Epidermal melanocyte (primary cell): Measurements from ENCODE around the gene ABR.

Experiments used
- DNase-seq: peaks from one replicate; pipeline ENCODE4 v3.0.0; 2011; ENCODE audit warnings: low spot score; ENCODE audit not compliant: insufficient read length

ABR gene

DNA sequence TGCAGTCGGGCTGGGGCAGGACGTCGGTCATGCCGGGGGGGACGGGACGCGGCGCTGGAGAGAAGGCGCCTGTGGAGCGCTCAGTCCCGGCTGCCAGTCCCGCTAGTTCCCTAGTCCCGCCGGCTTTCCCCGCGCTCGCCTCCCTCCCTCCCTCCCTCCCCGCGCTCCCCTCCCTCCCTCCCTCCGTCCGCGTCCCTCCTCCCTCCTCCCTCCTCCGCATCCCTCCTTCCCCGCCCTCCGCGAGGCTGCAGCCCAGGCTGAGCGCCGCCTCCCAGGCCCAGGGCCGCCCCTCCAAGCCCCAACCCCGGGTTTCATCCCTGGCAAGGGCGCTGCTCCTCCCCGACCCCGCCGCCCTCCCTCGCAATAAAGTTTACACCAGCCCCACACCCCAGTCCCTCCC, 148.1 kb downstream of the ABR start:
- DNase-seq, result no peak

DNA sequence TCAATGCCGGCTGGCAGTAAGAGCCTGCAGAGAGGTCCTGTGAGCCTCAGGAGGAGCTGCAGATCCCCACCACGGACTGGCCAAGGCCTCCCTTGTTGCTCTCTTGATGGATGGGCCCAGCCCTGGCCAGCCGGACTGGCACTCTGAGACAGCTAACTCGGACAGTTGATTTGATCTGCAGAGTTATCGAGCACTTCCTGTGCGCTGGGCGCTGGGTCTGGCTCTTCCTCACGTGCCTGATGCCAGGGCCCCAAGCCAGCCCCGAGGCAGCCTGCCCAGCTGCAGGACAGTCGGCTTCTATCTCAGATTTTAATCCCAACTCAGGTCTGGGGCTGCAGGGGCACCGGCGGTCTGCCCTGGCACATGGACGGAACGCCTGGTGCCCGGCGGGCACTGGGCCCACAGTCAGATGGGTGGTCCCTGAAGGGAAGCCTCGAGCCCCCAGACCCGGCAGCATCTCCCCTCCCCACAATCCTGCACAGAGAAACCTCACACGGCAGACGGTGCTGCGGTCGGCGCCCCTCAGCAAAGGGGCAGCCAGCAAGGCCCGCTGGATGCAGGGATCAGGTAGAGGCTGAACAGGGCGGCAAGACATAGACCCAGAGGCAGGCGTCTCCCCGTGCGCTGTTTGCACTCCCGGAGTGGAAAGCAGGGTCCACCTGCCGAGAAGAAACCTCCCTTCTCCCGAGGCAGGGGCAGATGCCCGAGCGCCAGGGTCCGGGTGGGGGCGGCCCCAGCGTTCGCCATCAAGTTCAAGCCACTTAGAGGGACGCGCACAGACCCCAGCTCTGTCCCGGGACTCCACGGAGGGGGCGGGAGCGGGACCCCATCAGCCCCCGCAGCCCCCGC, 148.9 kb downstream of the ABR start:
- no peak for DNase-seq

DNA sequence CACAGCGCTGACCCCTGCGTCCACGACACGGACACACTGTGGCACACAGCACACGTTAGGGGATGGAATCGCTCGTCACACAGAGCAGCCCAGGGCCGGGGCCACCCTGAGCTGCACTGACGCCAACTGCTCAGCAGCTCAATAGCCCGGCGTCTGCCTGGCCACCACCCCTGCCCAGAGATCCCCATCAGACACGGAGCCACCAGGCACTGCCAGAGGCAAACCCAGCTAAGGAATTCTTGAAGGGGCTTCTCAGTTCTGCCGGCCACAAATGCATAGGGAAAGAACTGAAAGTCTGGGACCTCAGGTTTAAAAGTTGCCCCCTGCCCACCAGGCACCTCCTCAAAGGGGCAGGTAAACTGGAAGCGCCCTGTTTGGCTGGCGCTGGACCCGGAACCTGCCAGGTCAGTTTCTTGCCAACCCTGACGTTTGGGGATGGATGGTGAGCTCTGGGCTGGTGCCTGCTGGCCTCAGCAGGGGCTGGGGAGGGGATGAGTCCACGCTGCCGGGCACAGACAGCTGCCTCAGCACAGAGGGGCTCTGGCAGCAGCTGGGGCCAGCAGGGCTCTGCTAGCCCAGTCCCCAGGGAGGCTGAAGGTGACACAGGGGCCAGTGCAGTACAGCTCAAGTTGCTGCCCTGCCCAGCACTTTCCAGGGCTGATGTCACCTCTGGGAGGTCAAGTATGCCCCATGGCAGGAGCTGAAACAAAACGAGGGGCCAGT, 149.7 kb downstream of the ABR start:
- DNase-seq, result no peak

- no peak for DNase-seq
Observed at GRCh38 chr17:1029196-1029921, 150.4 kb downstream of the ABR start.

- no peak for DNase-seq
Observed at GRCh38 chr17:1027044-1027443, 152.7 kb downstream of the ABR start.

- DNase-seq, result no peak
Observed at GRCh38 chr17:1026599-1026975, 153.2 kb downstream of the ABR start.

DNA sequence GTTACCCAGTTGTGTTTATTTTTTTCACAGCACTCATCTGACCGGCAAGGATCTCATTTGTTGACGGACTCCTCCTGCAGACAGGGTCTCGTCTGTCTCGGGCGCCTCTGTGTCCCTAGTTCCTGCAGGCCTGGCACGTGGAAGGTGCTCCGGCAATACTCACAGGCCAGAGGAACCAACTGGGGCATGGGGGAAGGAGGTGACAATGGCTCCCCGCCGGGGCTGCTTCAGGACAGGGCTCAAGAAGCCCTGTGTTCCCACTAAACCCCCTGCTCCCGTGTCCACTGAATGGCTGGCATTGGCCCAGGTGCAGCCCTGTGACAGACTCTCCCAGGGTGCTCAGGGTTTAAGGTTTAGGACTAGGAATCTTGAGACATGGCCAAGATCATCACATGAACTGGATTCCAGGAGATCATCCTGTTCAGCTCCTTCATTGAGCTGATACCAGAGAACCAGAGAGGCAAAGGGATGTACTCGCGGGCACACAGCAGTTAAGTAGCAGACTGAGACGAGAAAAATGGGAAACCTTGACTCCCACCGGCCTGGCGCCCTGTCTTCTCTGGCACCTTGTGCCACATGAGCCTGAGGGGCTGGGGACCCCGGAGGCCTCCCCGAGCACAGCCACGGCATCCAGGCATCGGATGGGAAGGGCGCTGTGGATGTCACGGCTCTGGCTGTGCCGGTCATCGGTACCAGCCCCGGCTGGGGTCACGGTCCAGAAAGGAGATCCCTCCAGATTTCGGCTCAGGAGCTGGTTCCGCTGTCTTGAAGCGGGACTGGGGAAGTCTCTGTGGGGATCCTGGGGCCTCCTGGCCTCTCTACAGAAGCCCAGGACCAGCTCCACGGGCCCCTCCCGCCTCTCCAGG, 153.8 kb downstream of the ABR start:
- no peak for DNase-seq

GRCh38 chr17:1024076-1024475, 155.7 kb downstream of the ABR start:
- DNase-seq, result no peak

DNA sequence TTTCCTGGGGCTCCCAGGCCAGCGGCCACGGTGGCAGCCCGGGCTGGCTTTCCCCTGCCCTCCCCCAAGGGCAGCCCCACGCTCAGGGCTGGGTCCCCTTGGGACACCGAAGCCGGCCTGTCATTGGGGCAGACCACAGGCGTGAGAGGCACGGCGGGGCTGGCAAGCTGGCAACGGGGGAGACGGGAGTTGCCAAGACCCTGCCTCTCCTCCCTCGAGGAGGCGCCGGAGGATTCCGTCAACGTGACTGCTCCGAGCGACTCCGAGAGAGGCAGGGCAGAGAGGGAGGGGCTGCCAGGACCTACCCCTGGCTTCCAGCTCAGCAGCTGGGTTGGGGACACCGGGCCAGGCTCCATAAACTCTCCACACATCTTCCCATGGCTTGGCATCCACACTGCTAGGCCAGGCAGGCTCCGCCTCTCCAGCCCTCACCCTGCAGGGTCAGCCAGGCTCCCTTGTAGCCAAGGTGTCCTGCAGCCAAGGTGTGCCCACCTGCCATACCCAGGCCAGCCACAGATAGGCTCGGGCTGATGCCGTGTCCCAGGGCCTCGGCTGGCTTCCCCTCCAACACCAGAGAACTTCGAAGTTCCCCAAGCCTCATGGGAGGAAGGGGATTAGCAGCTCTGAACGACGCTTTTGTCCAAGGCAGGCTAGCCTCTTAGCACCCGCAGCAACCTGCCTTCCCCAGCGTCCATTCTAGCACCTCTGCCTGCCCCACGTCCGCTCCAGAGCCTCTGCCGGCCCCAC, 157.3 kb downstream of the ABR start:
- DNase-seq, result no peak

DNA sequence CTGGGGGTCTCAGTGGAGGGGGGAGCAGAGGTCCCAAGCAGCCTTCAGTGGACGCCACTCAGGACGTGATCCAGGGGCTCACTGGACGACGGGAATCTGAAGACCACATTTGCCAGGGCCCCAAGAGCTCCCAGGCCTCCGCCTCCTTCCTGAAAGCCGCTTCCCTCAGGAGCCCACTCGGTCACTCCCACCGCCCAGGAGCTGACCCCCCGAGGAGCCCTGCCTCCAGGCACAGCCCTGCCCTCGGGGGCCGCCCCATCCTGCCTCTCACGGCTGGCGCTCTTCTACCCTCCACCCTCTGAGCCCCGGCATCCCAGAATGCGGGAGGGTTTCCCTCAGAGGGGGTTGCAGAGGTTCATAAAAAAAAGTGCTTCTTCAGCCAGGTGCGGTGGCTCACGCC, 158.6 kb downstream of the ABR start:
- no peak for DNase-seq

GRCh38 chr17:1019451-1019850, 160.3 kb downstream of the ABR start:
- DNase-seq, result no peak

GRCh38 chr17:1018547-1018946, 161.2 kb downstream of the ABR start:
- DNase-seq, result no peak

GRCh38 chr17:1013729-1014090, 166.1 kb downstream of the ABR start:
- DNase-seq, result no peak

- DNase-seq, result no peak
Observed at GRCh38 chr17:1012823-1013728, 166.7 kb downstream of the ABR start.

DNA sequence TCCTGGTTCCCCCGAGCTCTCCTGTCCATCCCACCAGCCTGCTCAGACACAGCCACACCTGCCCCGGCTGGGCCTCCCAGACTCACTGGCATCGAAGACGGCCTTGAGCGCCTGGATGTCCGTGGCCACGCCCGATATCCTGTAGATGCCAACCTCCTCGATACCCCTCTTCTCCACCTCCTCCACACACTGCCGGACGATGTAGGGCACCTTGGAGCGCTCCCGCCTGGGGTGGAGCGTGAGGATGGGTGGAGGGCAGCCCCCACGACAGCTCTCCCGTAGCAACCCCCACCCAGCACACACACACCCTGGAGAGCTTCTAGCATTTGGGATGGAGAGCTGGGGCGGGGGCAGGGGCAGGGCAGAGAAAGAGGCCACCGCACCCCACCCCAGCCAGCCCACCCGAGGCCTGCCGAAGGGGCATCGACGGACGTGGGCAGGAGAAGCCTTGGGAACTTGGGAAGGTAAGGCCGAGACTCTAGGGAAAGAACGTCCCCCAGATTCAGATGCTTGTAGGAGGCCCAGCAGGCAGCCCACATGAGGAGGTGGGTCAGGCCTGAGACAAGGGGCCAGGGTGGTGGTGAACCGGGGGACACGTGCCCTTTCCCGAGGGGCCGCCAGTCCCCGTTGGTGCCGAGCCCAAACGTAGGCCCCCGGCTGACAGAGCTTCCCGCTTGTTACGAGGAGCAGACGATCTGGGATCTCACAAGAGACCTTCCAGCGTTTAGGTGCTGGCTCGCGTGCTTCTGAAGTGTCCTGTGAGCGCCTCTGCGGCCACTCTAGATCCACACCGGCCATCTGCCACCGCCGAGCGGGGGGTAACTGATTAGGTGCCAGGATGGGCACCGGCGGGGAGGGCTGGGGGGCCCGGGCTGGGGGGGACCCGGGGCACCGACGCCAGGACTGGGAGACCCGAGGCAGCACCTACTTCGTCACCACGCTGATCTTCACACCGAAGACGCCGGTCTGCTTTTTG, 167.7 kb downstream of the ABR start:
- no peak for DNase-seq

GRCh38 chr17:1011138-1011537, 168.6 kb downstream of the ABR start:
- DNase-seq, result no peak

DNA sequence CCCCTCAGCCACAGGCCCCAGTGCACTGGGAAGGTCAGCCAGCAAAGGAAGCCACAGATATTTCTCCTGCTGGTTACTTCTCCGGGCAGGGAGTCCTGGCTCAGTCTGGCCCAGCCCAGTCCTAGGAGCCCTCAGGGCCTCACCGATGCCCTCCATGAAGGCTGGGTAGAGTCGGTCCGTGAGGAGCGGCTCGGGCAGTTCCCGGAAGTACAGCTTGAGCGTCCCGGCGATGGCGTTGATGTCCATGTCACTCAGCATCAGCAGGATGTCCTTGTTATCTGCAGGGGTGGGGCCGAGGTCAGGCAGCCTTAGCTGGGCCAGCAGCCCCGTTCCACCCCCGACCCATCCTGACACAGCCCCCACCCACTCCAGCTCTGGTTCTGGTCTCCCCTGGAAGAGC, 169.2 kb downstream of the ABR start:
- DNase-seq, result no peak

DNA sequence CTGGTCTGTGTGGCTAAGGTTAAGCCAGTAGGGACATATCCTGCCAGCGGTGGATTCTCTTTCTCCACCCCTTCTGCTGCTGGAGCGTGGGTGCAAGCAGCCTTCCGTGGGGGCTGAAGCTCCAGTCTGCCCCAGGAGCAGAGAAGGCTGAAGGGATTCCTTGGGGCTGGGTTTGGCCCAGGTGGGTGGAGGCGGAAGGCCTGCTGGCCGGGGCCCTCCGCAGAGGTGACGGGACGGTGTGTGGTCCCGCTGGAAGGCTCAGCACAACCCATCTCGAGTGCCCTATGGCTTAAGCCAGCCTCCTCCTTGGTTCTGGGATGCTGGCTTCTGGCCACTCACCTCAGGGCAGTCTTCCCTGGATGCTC, 169.7 kb downstream of the ABR start:
- no peak for DNase-seq
